ENCODE results near the gene RNF8.

RNF8 gene

DNA sequence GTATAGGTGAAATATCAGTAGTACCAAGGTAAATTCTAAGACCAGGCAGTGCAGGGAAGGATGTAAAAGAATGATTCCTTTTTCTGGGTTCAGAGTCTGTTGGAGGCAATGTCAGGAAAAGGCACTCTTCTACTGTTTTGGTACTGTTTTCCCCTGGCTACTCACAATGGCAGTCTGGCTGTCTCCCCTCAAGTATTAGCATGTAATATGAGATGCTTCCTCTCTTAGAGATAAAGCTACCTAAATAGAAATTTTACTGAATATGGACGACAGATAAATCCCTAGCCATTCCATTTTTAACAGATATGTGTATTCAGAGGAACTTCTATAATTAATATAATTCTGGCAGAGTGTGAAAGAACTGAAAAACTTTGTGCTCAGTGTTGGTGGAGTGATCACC, 3.5 kb downstream of the RNF8 start:
- TF ChIP-seq EZH2 (optimal IDR thresholded peaks at IDR 0.05; ENCODE audit: low read depth, low read length) (no peak), EZH2phosphoT487 (IDR thresholded peaks at IDR 0.05; ENCODE audit: low read length) (no peak)
- TF ChIP-seq, protein P1, sequence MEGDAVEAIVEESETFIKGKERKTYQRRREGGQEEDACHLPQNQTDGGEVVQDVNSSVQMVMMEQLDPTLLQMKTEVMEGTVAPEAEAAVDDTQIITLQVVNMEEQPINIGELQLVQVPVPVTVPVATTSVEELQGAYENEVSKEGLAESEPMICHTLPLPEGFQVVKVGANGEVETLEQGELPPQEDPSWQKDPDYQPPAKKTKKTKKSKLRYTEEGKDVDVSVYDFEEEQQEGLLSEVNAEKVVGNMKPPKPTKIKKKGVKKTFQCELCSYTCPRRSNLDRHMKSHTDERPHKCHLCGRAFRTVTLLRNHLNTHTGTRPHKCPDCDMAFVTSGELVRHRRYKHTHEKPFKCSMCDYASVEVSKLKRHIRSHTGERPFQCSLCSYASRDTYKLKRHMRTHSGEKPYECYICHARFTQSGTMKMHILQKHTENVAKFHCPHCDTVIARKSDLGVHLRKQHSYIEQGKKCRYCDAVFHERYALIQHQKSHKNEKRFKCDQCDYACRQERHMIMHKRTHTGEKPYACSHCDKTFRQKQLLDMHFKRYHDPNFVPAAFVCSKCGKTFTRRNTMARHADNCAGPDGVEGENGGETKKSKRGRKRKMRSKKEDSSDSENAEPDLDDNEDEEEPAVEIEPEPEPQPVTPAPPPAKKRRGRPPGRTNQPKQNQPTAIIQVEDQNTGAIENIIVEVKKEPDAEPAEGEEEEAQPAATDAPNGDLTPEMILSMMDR (IDR thresholded peaks at IDR 0.05; ENCODE audit: low read length) = no peak
- Histone ChIP-seq H3K36me3 (replicated peaks; ENCODE audit: insufficient read depth, low read length) (no peaks in the 10 kb centered on the region), H3K4me2 (ENCODE audit: low read depth, low read length) (no peak overlapping the region), H3K9ac (ENCODE audit: low read length) (no peak overlapping the region), H3K79me2 (ENCODE audit: low read length) (peaks cover 55% of the 10 kb centered on the region), H3K9me2 (replicated peaks; ENCODE audit: insufficient read depth, low read length) (no peaks in the 10 kb centered on the region), H4K20me1 (ENCODE audit: insufficient read depth, low read length) (no peaks in the 10 kb centered on the region), H3K9me3 (replicated peaks; ENCODE audit: insufficient read depth, low read length) (no peaks in the 10 kb centered on the region), H3K27ac (ENCODE audit: low read length) (no peak overlapping the region), H3K27me3 (replicated peaks; ENCODE audit: insufficient read depth, low read length) (no peaks in the 10 kb centered on the region), H2AFZ (ENCODE audit: low read length) (no peak overlapping the region), H3F3A (ENCODE audit: insufficient read depth, low read length) (no peaks in the 10 kb centered on the region), H3K4me3 (ENCODE audit: low read length) (no peak overlapping the region), H3K4me1 (ENCODE audit: low read length) (no peaks in the 10 kb centered on the region)
- DNase-seq = no peak

DNA sequence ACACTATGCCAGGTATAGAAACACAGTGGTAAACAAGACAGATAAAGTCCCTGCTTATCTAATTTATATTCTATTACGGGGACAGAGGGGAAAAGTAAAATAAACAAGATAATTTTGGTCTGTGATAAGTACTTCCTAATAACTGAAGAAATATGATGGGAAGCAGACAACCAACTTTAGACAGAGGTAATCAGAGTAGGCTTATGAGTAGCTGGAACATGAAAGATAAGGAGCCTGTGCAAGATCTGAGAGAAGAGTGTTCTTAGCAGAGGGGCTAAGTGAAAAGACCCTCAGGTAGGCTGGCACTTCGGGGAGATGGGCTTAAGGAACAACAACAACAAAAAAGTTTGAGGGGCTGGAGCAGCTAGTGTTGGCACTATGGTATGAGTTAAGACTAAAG, 4.1 kb downstream of the RNF8 start:
- DNase-seq = no peak
- Histone ChIP-seq H3K27me3 (replicated peaks; ENCODE audit: insufficient read depth, low read length) (no peaks in the 10 kb centered on the region), H3F3A (ENCODE audit: insufficient read depth, low read length) (no peaks in the 10 kb centered on the region), H3K9me3 (replicated peaks; ENCODE audit: insufficient read depth, low read length) (no peaks in the 10 kb centered on the region), H3K27ac (ENCODE audit: low read length) (no peak overlapping the region), H3K4me1 (ENCODE audit: low read length) (no peaks in the 10 kb centered on the region), H3K4me2 (ENCODE audit: low read depth, low read length) (no peak overlapping the region), H3K4me3 (ENCODE audit: low read length) (no peak overlapping the region), H4K20me1 (ENCODE audit: insufficient read depth, low read length) (no peaks in the 10 kb centered on the region), H2AFZ (ENCODE audit: low read length) (no peak overlapping the region), H3K9ac (ENCODE audit: low read length) (no peak overlapping the region), H3K9me2 (replicated peaks; ENCODE audit: insufficient read depth, low read length) (no peaks in the 10 kb centered on the region), H3K36me3 (replicated peaks; ENCODE audit: insufficient read depth, low read length) (no peaks in the 10 kb centered on the region), H3K79me2 (ENCODE audit: low read length) (peaks cover 55% of the 10 kb centered on the region)
- TF ChIP-seq EZH2phosphoT487 (IDR thresholded peaks at IDR 0.05; ENCODE audit: low read length) = no peak
- no peak for TF ChIP-seq EZH2 (optimal IDR thresholded peaks at IDR 0.05; ENCODE audit: low read depth, low read length)
- TF ChIP-seq, protein P1 (IDR thresholded peaks at IDR 0.05; ENCODE audit: low read length) = no peak

DNA sequence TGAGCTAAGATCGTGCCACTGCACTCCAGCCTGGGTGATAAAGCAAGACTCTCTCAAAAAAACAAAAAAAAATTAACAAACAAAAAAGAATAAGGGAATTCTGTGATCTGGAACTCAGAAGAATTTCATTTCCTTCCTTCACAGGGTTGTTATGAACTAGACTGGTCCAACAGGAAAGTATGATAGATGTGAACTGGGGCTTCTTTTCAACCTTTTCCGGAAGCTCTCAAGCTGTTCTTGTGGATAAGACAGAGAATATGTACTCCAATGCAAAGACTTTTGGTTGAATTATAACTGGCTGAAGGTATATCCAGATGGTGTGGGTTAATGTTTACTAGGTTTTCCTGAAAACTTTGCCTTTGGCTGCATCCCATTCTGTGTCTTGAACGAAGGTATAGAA, 5.3 kb downstream of the RNF8 start:
- TF ChIP-seq EZH2 (optimal IDR thresholded peaks at IDR 0.05; ENCODE audit: low read depth, low read length) (no peak), EZH2phosphoT487 (IDR thresholded peaks at IDR 0.05; ENCODE audit: low read length) (no peak)
- TF ChIP-seq, protein P1 (IDR thresholded peaks at IDR 0.05; ENCODE audit: low read length) = no peak
- peaks cover 53% of the 10 kb centered on the region for H3K79me2 ChIP-seq (ENCODE audit: low read length)
- DNase-seq = no peak
- H2AFZ ChIP-seq (ENCODE audit: low read length) = no peak overlapping the region
- no peaks in the 10 kb centered on the region for H3K9me3 ChIP-seq (replicated peaks; ENCODE audit: insufficient read depth, low read length)
- no peaks in the 10 kb centered on the region for H3K36me3 ChIP-seq (replicated peaks; ENCODE audit: insufficient read depth, low read length)
- no peaks in the 10 kb centered on the region for H4K20me1 ChIP-seq (ENCODE audit: insufficient read depth, low read length)
- H3F3A ChIP-seq (ENCODE audit: insufficient read depth, low read length) = no peaks in the 10 kb centered on the region
- H3K27ac ChIP-seq (ENCODE audit: low read length) = no peak overlapping the region
- H3K4me1 ChIP-seq (ENCODE audit: low read length) = no peaks in the 10 kb centered on the region
- no peaks in the 10 kb centered on the region for H3K27me3 ChIP-seq (replicated peaks; ENCODE audit: insufficient read depth, low read length)
- H3K9me2 ChIP-seq (replicated peaks; ENCODE audit: insufficient read depth, low read length) = no peaks in the 10 kb centered on the region
- H3K4me2 ChIP-seq (ENCODE audit: low read depth, low read length) = no peak overlapping the region
- no peak overlapping the region for H3K4me3 ChIP-seq (ENCODE audit: low read length)
- no peak overlapping the region for H3K9ac ChIP-seq (ENCODE audit: low read length)
